Nucleus accumbens (tissue), 56 donors: ENCODE measurements around the gene KIF3A.

Experiments
- DNase-seq, 56 donors: peaks; one replicate each; lab custom pipeline; 2025; lab: John Stamatoyannopoulos, UW

Gene KIF3A

GRCh38 chr5:132754947-132755346 lies 17.6 kb upstream of the KIF3A start:
- DNase-seq, result peak in 11 of 56 donors; percentile 26 to 58 (median 35)

- no peak for DNase-seq
These were observed 16.8 kb upstream of the KIF3A start for GRCh38 chr5:132754111-132754510.

- peak in 42 of 56 donors; percentile 36 to 86 (median 70) for DNase-seq
These were observed 16.0 kb upstream of the KIF3A start for GRCh38 chr5:132753135-132753987.

GRCh38 chr5:132752581-132753125 lies 15.3 kb upstream of the KIF3A start:
- no peak for DNase-seq

- DNase-seq, result no peak
These were observed 14.7 kb upstream of the KIF3A start for GRCh38 chr5:132751971-132752580.

GRCh38 chr5:132751444-132751843 lies 14.1 kb upstream of the KIF3A start:
- DNase-seq, result no peak

- DNase-seq, result no peak
These were observed 13.3 kb upstream of the KIF3A start for GRCh38 chr5:132750471-132751230.

- no peak for DNase-seq
These were observed 12.2 kb upstream of the KIF3A start for GRCh38 chr5:132749506-132749905.

- DNase-seq, result no peak
These were observed 11.2 kb upstream of the KIF3A start for GRCh38 chr5:132748522-132749000.

GRCh38 chr5:132747616-132748440 lies 10.5 kb upstream of the KIF3A start:
- DNase-seq, result no peak

- DNase-seq, result peak in 18 of 56 donors; percentile 15 to 83 (median 35)
These were observed 9.7 kb upstream of the KIF3A start, which contains the start of gene CCNI2 for GRCh38 chr5:132746954-132747615. TSS of gene CCNI2 (plus strand) at chr5:132747426. CDS start at chr5:132747496, 70 bp downstream.

- DNase-seq, result no peak
These were observed 9.2 kb upstream of the KIF3A start for GRCh38 chr5:132746592-132746953.

GRCh38 chr5:132744659-132745058 lies 7.3 kb upstream of the KIF3A start:
- no peak for DNase-seq

- no peak for DNase-seq
These were observed 5.3 kb upstream of the KIF3A start for GRCh38 chr5:132742626-132743025.

GRCh38 chr5:132742158-132742557 lies 4.8 kb upstream of the KIF3A start:
- no peak for DNase-seq

- no peak for DNase-seq
These were observed 1.9 kb upstream of the KIF3A start for GRCh38 chr5:132739232-132739631.

- DNase-seq, result peak in 2 of 56 donors; percentile 9 to 26
These were observed 786 bp upstream of the KIF3A start for GRCh38 chr5:132737982-132738681.

- no peak for DNase-seq
These were observed 2.7 kb downstream of the KIF3A start for GRCh38 chr5:132734687-132735086.
